Left ventricle myocardium inferior (tissue), 1 donor: ENCODE measurements around the gene NR3C2. TPM values are rescaled to one million over a fixed set of nuclear protein-coding genes. Genes with fewer than 3 reads are reported as not detected.
A peak's percentile ranks its signal among the peaks of the same experiment; 100 is the strongest.

ENCODE experiments used
- DNase-seq: peaks from one replicate; pipeline ENCODE4 v3.0.0-alpha.2; 2020
- H3K27ac ChIP-seq: fragments of 200-600 bp; replicated peaks from 2 replicates; pipeline ENCODE4 v1.8.0; 2021
- H3K27me3 ChIP-seq: fragments of 200-600 bp; 2 replicates; pipeline ENCODE4 v1.8.0; 2021; ENCODE audit warnings: low read depth
- H3K36me3 ChIP-seq: fragments of 200-600 bp; 2 replicates; pipeline ENCODE4 v1.8.0; 2021
- H3K4me1 ChIP-seq: fragments of 200-600 bp; 2 replicates; pipeline ENCODE4 v1.8.0; 2021
- H3K4me3 ChIP-seq: fragments of 200-600 bp; 2 replicates; pipeline ENCODE4 v1.8.0; 2021; ENCODE audit warnings: mild to moderate bottlenecking, moderate library complexity
- H3K9me3 ChIP-seq: fragments of 200-600 bp; replicated peaks from 2 replicates; pipeline ENCODE4 v1.8.0; 2021
- CTCF ChIP-seq: fragments of 200-600 bp; IDR thresholded peaks from 2 replicates; pipeline ENCODE4 v1.8.0; 2021; ENCODE audit warnings: antibody characterized with exemption, mild to moderate bottlenecking, borderline replicate concordance
- intact Hi-C: fragments of 100-400 bp; cut with micrococcal nuclease; formaldehyde crosslinking; loops from one replicate; pipeline ENCODE4 v1.11.0; 2022
- total RNA-seq: library from RNA; stranded (reverse); fragmentation: NEBNext Ultra II Directional; extraction: Animal tissue kit (Norgen Biotek cat#: 25700); gene quantifications from one replicate; pipeline ENCODE4 v1.2.1, GENCODE V29; 2021
- donor health status: DM: no; HTN: yes; CAD: no; lungs with severe emphysema.

The NR3C2 gene
- total RNA-seq, 1 donor from 2014 or later = 23.9 TPM

GRCh38 chr4:148053298-148054003, 388.8 kb downstream of the NR3C2 start:
- Histone ChIP-seq H3K27ac (peak overlapping the region; percentile 90), H3K4me3 (peak overlapping the region; percentile 10), H3K27me3 (no peaks in the 10 kb centered on the region), H3K4me1 (peaks cover 90% of the 10 kb centered on the region), H3K36me3 (no peaks in the 10 kb centered on the region), H3K9me3 (no peaks in the 10 kb centered on the region)
- intact Hi-C loops = no loop called here
- no peak for TF ChIP-seq CTCF
- DNase-seq = peak; percentile 43

GRCh38 chr4:148052448-148052847, 389.8 kb downstream of the NR3C2 start:
- no peak for TF ChIP-seq CTCF

GRCh38 chr4:148051403-148051802, 390.8 kb downstream of the NR3C2 start:
- H3K9me3 ChIP-seq = no peaks in the 10 kb centered on the region
- H3K4me1 ChIP-seq = peaks cover 87% of the 10 kb centered on the region
- TF ChIP-seq CTCF = no peak
- intact Hi-C loops = no loop called here
- H3K27ac ChIP-seq = peak overlapping the region; percentile 90
- no peak overlapping the region for H3K4me3 ChIP-seq
- H3K27me3 ChIP-seq = no peaks in the 10 kb centered on the region
- peaks cover 12% of the 10 kb centered on the region for H3K36me3 ChIP-seq
- no peak for DNase-seq

More at GRCh38 chr4:148052448-148052847, 389.8 kb downstream of the NR3C2 start:
- no peaks in the 10 kb centered on the region for H3K9me3 ChIP-seq
- H3K36me3 ChIP-seq = peaks cover 5% of the 10 kb centered on the region
- H3K27ac ChIP-seq = peak overlapping the region; percentile 90
- no peaks in the 10 kb centered on the region for H3K27me3 ChIP-seq
- intact Hi-C loops = no loop called here
- no peak overlapping the region for H3K4me3 ChIP-seq
- no peak for DNase-seq
- peaks cover 88% of the 10 kb centered on the region for H3K4me1 ChIP-seq

- Histone ChIP-seq H3K4me1 (peaks cover 77% of the 10 kb centered on the region), H3K27ac (peak overlapping the region; percentile 91), H3K9me3 (no peaks in the 10 kb centered on the region), H3K4me3 (peak overlapping the region; percentile 38), H3K36me3 (peaks cover 12% of the 10 kb centered on the region), H3K27me3 (no peaks in the 10 kb centered on the region)
- no peak for DNase-seq
- intact Hi-C loops = no loop called here
- no peak for TF ChIP-seq CTCF
Observed at GRCh38 chr4:148048598-148048997, 393.6 kb downstream of the NR3C2 start.

- no peak for DNase-seq
- Histone ChIP-seq H3K9me3 (no peaks in the 10 kb centered on the region), H3K27ac (peak overlapping the region; percentile 91), H3K4me1 (peaks cover 72% of the 10 kb centered on the region), H3K4me3 (peak overlapping the region; percentile 43), H3K36me3 (peaks cover 12% of the 10 kb centered on the region), H3K27me3 (no peaks in the 10 kb centered on the region)
- intact Hi-C loops = no loop called here
- peak; percentile 37 for TF ChIP-seq CTCF
Observed at GRCh38 chr4:148044912-148045352, 397.3 kb downstream of the NR3C2 start.
